GM12878 (cell line): ENCODE measurements around the gene SENP3. TPM values are rescaled to one million over a fixed set of nuclear protein-coding genes. Genes with fewer than 3 reads are reported as not detected.

Experiments
- ATAC-seq: fragments of 200-7000 bp; cut with Tn5 transposase; 3 replicates; pipeline ENCODE4 v1.9.1; 2020; ENCODE audit warnings: mild to moderate bottlenecking, moderate library complexity
- BruUV-seq: library from RNA; stranded (reverse); fragments of 400-500 nt; replicated peaks from 2 replicates; lab custom pipeline; 2021; lab: Mats Ljungman, UMichigan
- CTCF ChIA-PET: fragments of 300-600 bp; sonication (Branson Sonifier 250); formaldehyde crosslinking; extraction: SDS; loops from one replicate; lab custom pipeline; 2021; ENCODE audit warnings: inconsistent platforms; lab: Yijun Ruan, JAX
- POLR2A ChIA-PET: fragments of 350-600 bp; formaldehyde crosslinking; extraction: SDS; loops from one replicate; lab custom pipeline; 2021; ENCODE audit warnings: inconsistent platforms; lab: Charles Lee
- RAD21 ChIA-PET: fragments of 300-600 bp; sonication (Branson Sonifier 250); formaldehyde crosslinking; loops from one replicate; lab custom pipeline; 2023; ENCODE audit warnings: antibody characterized with exemption; ENCODE audit not compliant: unreplicated experiment; lab: Charles Lee
- SMC1A ChIA-PET: fragments of 300-600 bp; sonication (Branson Sonifier 250); formaldehyde crosslinking; loops from one replicate; lab custom pipeline; 2023; ENCODE audit not compliant: unreplicated experiment, uncharacterized antibody; lab: Charles Lee
- DNase-seq: peaks from one replicate; pipeline ENCODE4 v3.0.0-alpha.2; 2011; ENCODE audit warnings: low read depth, low spot score
- FAIRE-seq: peaks from 3 replicates; lab custom pipeline; 2011; peaks lifted over from hg19 to GRCh38; lab: Jason Lieb, UNC
- H2AFZ ChIP-seq: 2 replicates; pipeline ENCODE4 v1.6.0; 2011; ENCODE audit warnings: low read depth, low read length, control low read depth; ENCODE audit not compliant: control insufficient read depth
- H3K27ac ChIP-seq: 2 replicates; pipeline ENCODE4 v1.5.1; 2011; ENCODE audit warnings: control low read depth; ENCODE audit not compliant: control insufficient read depth, insufficient read depth
- H3K27me3 ChIP-seq, 2 experiments: replicated peaks in 1 of 2; 2 replicates each; pipeline versions ENCODE4 v1.6.0 to v1.6.1; 2011; ENCODE audit warnings: low read length in 1 of 2; ENCODE audit not compliant: control insufficient read depth in 2 of 2, insufficient read depth in 2 of 2
- H3K36me3 ChIP-seq, 2 experiments: 2 replicates each; pipeline ENCODE4 v1.5.1; 2011; ENCODE audit warnings: low read length in 1 of 2; ENCODE audit not compliant: control insufficient read depth in 2 of 2, insufficient read depth in 2 of 2
- H3K4me1 ChIP-seq: 2 replicates; pipeline ENCODE4 v1.6.1; 2011; ENCODE audit warnings: mild to moderate bottlenecking, low read length, moderate library complexity, mixed read lengths; ENCODE audit not compliant: control insufficient read depth, insufficient read depth
- H3K4me2 ChIP-seq: 2 replicates; pipeline ENCODE4 v1.6.0; 2011; ENCODE audit warnings: control low read depth; ENCODE audit not compliant: control insufficient read depth, insufficient read depth
- H3K4me3 ChIP-seq: fragments of 200-600 bp; sonication (generic); 2 replicates; pipeline ENCODE4 v1.5.1; 2016
- H3K79me2 ChIP-seq: 2 replicates; pipeline ENCODE4 v1.6.0; 2011; ENCODE audit warnings: low read length; ENCODE audit not compliant: control insufficient read depth, insufficient read depth
- H3K9ac ChIP-seq: 2 replicates; pipeline ENCODE4 v1.8.0; 2011; ENCODE audit warnings: low read length, control low read depth, mixed read lengths; ENCODE audit not compliant: control insufficient read depth, insufficient read depth
- H3K9me3 ChIP-seq: replicated peaks from 3 replicates; pipeline ENCODE4 v1.5.1; 2011; ENCODE audit warnings: mild to moderate bottlenecking, low read length; ENCODE audit not compliant: control insufficient read depth, insufficient read depth
- H4K20me1 ChIP-seq: 2 replicates; pipeline ENCODE4 v1.6.0; 2011; ENCODE audit not compliant: control insufficient read depth, insufficient read depth
- BACH1 ChIP-seq: fragments of 450-650 bp; IDR thresholded peaks from 2 replicates; pipeline ENCODE4 v1.6.1; 2017; ENCODE audit warnings: mild to moderate bottlenecking, borderline replicate concordance
- CREM ChIP-seq: IDR thresholded peaks from 2 replicates; pipeline ENCODE4 v1.6.1; 2014; ENCODE audit warnings: antibody characterized with exemption, low read depth
- ETV6 ChIP-seq, 2 experiments: fragments of 450-650 bp in 1 of 2; IDR thresholded peaks in 1 of 2; conservative IDR thresholded peaks in 1 of 2; 2 replicates each; pipeline ENCODE4 v1.6.1; 2014; ENCODE audit warnings: antibody characterized with exemption in 1 of 2, borderline replicate concordance in 1 of 2, low read depth in 1 of 2, mild to moderate bottlenecking in 1 of 2, moderate library complexity in 1 of 2
- JUND ChIP-seq: IDR thresholded peaks from 2 replicates; pipeline ENCODE4 v1.6.1; 2012; ENCODE audit warnings: low read depth, mild to moderate bottlenecking, low read length, improper control_type of control experiment, moderate library complexity
- MYC ChIP-seq: IDR thresholded peaks from 2 replicates; pipeline ENCODE4 v1.6.1; 2011; ENCODE audit warnings: mild to moderate bottlenecking, low read length, moderate library complexity, inconsistent platforms; ENCODE audit not compliant: insufficient read depth, insufficient replicate concordance, insufficient read length, severe bottlenecking
- NFYA ChIP-seq: IDR thresholded peaks from 2 replicates; pipeline ENCODE4 v1.6.1; 2011; ENCODE audit warnings: low read depth, mild to moderate bottlenecking, low read length, improper control_type of control experiment, borderline replicate concordance
- NR2C2 ChIP-seq: IDR thresholded peaks from 2 replicates; pipeline ENCODE4 v1.6.1; 2011; ENCODE audit warnings: borderline replicate concordance, low read depth; ENCODE audit not compliant: control insufficient read depth, insufficient read length
- ZNF622 ChIP-seq: fragments of 450-650 bp; IDR thresholded peaks from 2 replicates; pipeline ENCODE4 v1.6.1; 2017; ENCODE audit warnings: mild to moderate bottlenecking, inconsistent platforms
- WGBS: methylation state at CpG from one replicate; pipeline ENCODE4 v1.1.6; 2016; ENCODE audit warnings: low lambda C conversion rate; ENCODE audit not compliant: insufficient replicate concordance, insufficient coverage; ENCODE audit errors: missing lambda C conversion rate; 5-methylcytosine and 5-hydroxymethylcytosine counted together
- in situ Hi-C: fragments of 300-500 bp; cut with MboI; formaldehyde crosslinking; loops from 9 replicates; pipeline ENCODE4 v1.14.3; 2018; ENCODE audit warnings: mixed read lengths
- intact Hi-C: fragments of 100-400 bp; cut with micrococcal nuclease; formaldehyde crosslinking; loops from one replicate; pipeline ENCODE4 v1.14.2; 2022; ENCODE audit not compliant: unreplicated experiment
- polyA plus RNA-seq, 11 experiments: library from polyadenylated mRNA; depleted of rRNA in 4 of 11; unstranded in 6 of 11; stranded (reverse) in 5 of 11; fragments of >200 nt; fragmentation: Nextera tagmentation in 4 of 11; fragmentation: Illumina TruSeq in 1 of 11; extraction: Ambion mirVana in 4 of 11; extraction: Trizol in 1 of 11; gene quantifications; 1 replicate in 1 of 11; 2 replicates in 10 of 11; pipeline versions ENCODE4 v1.2.1 to v1.2.3, GENCODE V29; 2011 to 2016; ENCODE audit warnings: inconsistent platforms in 2 of 11, missing spikeins in 2 of 11, low read depth in 1 of 11
- total RNA-seq, 4 experiments: library from RNA; depleted of rRNA in 3 of 4; stranded (reverse); fragments of >200 nt in 3 of 4; fragmentation: Illumina TruSeq in 1 of 4; extraction: Trizol in 1 of 4; gene quantifications; 2 replicates each; pipeline versions ENCODE4 v1.2.1 to v1.2.3, GENCODE V29; 2013 to 2021
- TF ChIP-seq, protein P1 (sequence below): IDR thresholded peaks from 2 replicates; pipeline ENCODE4 v1.6.1; 2011; ENCODE audit warnings: mild to moderate bottlenecking, low read depth, low read length, moderate library complexity; ENCODE audit not compliant: insufficient replicate concordance
- TF ChIP-seq, protein P2 (sequence below): fragments of 450-650 bp; IDR thresholded peaks from 2 replicates; pipeline ENCODE4 v1.6.1; 2018; ENCODE audit warnings: borderline replicate concordance, mild to moderate bottlenecking; ENCODE audit not compliant: partially characterized antibody
- TF ChIP-seq, protein P3 (sequence below): IDR thresholded peaks from 2 replicates; pipeline ENCODE4 v1.6.1; 2011; ENCODE audit warnings: borderline replicate concordance, low read depth, mild to moderate bottlenecking, moderate library complexity, low read length; ENCODE audit not compliant: insufficient read depth, poor library complexity, severe bottlenecking
- TF ChIP-seq, protein P4 (sequence below): fragments of 450-650 bp; IDR thresholded peaks from 2 replicates; pipeline ENCODE4 v1.6.1; 2017; ENCODE audit warnings: mild to moderate bottlenecking, low read depth, inconsistent platforms; ENCODE audit not compliant: poor library complexity, severe bottlenecking

Gene SENP3
- total and polyA plus RNA-seq, 10 of the 15 experiments (the other 5 are each of a cell fraction or from before 2014, with no cell fraction given): 1.8 to 113 (median 72.3) TPM

DNA sequence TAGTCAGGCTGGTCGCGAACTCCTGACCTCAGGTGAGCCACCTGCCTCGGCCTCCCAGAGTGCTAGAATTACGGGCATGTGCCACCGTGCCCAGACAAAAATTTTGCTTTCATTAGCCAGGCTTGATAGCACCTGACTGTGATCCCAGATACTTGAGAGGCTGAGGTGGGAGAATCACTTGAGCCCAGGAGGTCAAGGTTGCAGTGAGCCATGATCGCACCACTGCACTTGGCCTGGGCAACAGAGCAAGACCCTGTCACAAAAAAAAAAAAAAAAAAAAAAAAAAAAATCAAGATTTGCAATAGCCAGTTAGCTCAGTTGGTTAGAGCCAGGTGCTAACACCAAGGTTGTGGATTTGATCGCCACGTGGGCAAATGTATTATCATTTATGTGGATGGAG lies 59.1 kb downstream of the SENP3 start:
- DNase-seq (no peak), ATAC-seq (no peak), FAIRE-seq (no peak)
- Histone ChIP-seq H3K79me2 (no peaks in the 10 kb centered on the region), H3K9me3 (no peaks in the 10 kb centered on the region), H3K4me2 (no peak overlapping the region), H4K20me1 (no peaks in the 10 kb centered on the region), H3K27me3 (no peaks in the 10 kb centered on the region), H3K4me1 (no peaks in the 10 kb centered on the region), H3K9ac (no peak overlapping the region), H3K4me3 (no peak overlapping the region), H3K36me3 (no peaks in the 10 kb centered on the region), H2AFZ (no peak overlapping the region), H3K27ac (no peak overlapping the region)
- ChIA-PET SMC1A (no interaction called here), CTCF (interaction anchor here (0.8 to 2.0 kb wide), 2 partner anchors 11 to 575 kb away, joined by 4 to 9 read pairs; no protein-coding TSS in a partner anchor), POLR2A (interaction anchor here (0.6 to 1.5 kb wide), 5 partner anchors 20 to 264 kb away, joined by 3 to 7 read pairs (median 3); partner anchors contain the start of gene TP53), RAD21 (no interaction called here)
- intact Hi-C loops (no loop called here), in situ Hi-C loops (no loop called here)
- 84% methylated on average over 7 of the region's 8 CpGs for WGBS
- no TSS peak for BruUV-seq
- TF ChIP-seq MYC: no peak
- no peak for TF ChIP-seq JUND
- TF ChIP-seq ETV6 (conservative IDR thresholded peaks at IDR 0.05 in 1 of 2, IDR thresholded peaks at IDR 0.05 in 1 of 2; ENCODE audit: borderline replicate concordance in 1 of 2, low read depth in 1 of 2): no peak
- TF ChIP-seq NFYA: no peak
- TF ChIP-seq, protein P1, sequence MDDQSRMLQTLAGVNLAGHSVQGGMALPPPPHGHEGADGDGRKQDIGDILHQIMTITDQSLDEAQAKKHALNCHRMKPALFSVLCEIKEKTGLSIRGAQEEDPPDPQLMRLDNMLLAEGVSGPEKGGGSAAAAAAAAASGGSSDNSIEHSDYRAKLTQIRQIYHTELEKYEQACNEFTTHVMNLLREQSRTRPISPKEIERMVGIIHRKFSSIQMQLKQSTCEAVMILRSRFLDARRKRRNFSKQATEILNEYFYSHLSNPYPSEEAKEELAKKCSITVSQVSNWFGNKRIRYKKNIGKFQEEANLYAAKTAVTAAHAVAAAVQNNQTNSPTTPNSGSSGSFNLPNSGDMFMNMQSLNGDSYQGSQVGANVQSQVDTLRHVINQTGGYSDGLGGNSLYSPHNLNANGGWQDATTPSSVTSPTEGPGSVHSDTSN: no peak
- no peak for TF ChIP-seq BACH1
- TF ChIP-seq ZNF622: no peak
- TF ChIP-seq, protein P2, sequence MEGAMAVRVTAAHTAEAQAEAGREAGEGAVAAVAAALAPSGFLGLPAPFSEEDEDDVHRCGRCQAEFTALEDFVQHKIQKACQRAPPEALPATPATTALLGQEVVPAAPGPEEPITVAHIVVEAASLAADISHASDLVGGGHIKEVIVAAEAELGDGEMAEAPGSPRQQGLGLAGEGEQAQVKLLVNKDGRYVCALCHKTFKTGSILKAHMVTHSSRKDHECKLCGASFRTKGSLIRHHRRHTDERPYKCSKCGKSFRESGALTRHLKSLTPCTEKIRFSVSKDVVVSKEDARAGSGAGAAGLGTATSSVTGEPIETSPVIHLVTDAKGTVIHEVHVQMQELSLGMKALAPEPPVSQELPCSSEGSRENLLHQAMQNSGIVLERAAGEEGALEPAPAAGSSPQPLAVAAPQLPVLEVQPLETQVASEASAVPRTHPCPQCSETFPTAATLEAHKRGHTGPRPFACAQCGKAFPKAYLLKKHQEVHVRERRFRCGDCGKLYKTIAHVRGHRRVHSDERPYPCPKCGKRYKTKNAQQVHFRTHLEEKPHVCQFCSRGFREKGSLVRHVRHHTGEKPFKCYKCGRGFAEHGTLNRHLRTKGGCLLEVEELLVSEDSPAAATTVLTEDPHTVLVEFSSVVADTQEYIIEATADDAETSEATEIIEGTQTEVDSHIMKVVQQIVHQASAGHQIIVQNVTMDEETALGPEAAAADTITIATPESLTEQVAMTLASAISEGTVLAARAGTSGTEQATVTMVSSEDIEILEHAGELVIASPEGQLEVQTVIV: no peak
- TF ChIP-seq, protein P3, sequence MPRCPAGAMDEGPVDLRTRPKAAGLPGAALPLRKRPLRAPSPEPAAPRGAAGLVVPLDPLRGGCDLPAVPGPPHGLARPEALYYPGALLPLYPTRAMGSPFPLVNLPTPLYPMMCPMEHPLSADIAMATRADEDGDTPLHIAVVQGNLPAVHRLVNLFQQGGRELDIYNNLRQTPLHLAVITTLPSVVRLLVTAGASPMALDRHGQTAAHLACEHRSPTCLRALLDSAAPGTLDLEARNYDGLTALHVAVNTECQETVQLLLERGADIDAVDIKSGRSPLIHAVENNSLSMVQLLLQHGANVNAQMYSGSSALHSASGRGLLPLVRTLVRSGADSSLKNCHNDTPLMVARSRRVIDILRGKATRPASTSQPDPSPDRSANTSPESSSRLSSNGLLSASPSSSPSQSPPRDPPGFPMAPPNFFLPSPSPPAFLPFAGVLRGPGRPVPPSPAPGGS: no peak
- no peak for TF ChIP-seq NR2C2
- TF ChIP-seq, protein P4, sequence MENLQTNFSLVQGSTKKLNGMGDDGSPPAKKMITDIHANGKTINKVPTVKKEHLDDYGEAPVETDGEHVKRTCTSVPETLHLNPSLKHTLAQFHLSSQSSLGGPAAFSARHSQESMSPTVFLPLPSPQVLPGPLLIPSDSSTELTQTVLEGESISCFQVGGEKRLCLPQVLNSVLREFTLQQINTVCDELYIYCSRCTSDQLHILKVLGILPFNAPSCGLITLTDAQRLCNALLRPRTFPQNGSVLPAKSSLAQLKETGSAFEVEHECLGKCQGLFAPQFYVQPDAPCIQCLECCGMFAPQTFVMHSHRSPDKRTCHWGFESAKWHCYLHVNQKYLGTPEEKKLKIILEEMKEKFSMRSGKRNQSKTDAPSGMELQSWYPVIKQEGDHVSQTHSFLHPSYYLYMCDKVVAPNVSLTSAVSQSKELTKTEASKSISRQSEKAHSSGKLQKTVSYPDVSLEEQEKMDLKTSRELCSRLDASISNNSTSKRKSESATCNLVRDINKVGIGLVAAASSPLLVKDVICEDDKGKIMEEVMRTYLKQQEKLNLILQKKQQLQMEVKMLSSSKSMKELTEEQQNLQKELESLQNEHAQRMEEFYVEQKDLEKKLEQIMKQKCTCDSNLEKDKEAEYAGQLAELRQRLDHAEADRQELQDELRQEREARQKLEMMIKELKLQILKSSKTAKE: no peak
- TF ChIP-seq CREM: no peak
